Uterus (tissue), 4 donors: ENCODE results near the gene COL27A1. TPM values are rescaled to one million over a fixed set of nuclear protein-coding genes. Genes with fewer than 3 reads are reported as not detected.

Experiments used
- DNase-seq, 2 donors: peaks; one replicate each; pipeline ENCODE4 v3.0.0-alpha.2; 2019 to 2020
- H3K27ac ChIP-seq, 2 donors: fragments of 200-600 bp; sonication (generic); 1 replicate in 1 of 2; 2 replicates in 1 of 2; pipeline ENCODE4 v1.5.1; 2016 to 2018
- H3K27me3 ChIP-seq, 2 donors: fragments of 200-600 bp; sonication (generic); one replicate each; pipeline ENCODE4 v1.5.1; 2018 to 2019; ENCODE audit warnings: control low read depth in 1 of 2
- H3K36me3 ChIP-seq, 2 donors: fragments of 200-600 bp; sonication (generic); one replicate each; pipeline ENCODE4 v1.5.1; 2019; ENCODE audit warnings: control low read depth in 1 of 2
- H3K4me1 ChIP-seq, 2 donors: fragments of 200-600 bp; sonication (generic); one replicate each; pipeline ENCODE4 v1.5.1; 2018 to 2019; ENCODE audit warnings: control low read depth in 1 of 2
- H3K4me3 ChIP-seq, 2 donors: fragments of 200-600 bp; sonication (generic); 1 replicate in 1 of 2; 2 replicates in 1 of 2; pipeline ENCODE4 v1.5.1; 2018 to 2019; ENCODE audit warnings: mild to moderate bottlenecking in 1 of 2
- H3K9me3 ChIP-seq, 2 donors: fragments of 200-600 bp; sonication (generic); one replicate each; pipeline ENCODE4 v1.5.1; 2019; ENCODE audit warnings: control low read depth in 1 of 2
- CTCF ChIP-seq, 4 experiments: fragments of 200-600 bp in 2 of 4; fragments of 450-650 bp in 2 of 4; sonication (generic) in 2 of 4; IDR thresholded peaks; one replicate each; pipeline ENCODE4 v1.5.1; 2016 to 2019; ENCODE audit warnings: antibody characterized with exemption in 4 of 4, mild to moderate bottlenecking in 2 of 4, moderate library complexity in 1 of 4
- POLR2A ChIP-seq, 2 donors: fragments of 450-650 bp; IDR thresholded peaks; one replicate each; pipeline ENCODE4 v1.6.1; 2016; ENCODE audit warnings: antibody characterized with exemption in 2 of 2, mild to moderate bottlenecking in 1 of 2, moderate library complexity in 1 of 2
- intact Hi-C: fragments of 100-400 bp; cut with DNase I; formaldehyde crosslinking; loops from one replicate; pipeline ENCODE4 v1.15.1; 2023; ENCODE audit warnings: low total_unique reads
- total RNA-seq, 4 donors: library from RNA; depleted of rRNA in 3 of 4; stranded (reverse); fragments of >200 nt in 3 of 4; gene quantifications; one replicate each; pipeline versions ENCODE4 v1.1.0 to v1.2.4, GENCODE V29; 2014 to 2023
- donor health status: DM: yes; HTN: yes; CAD: no.

The COL27A1 gene
- total RNA-seq, 4 donors from 2014 or later: 7.9 to 52.9 (median 43.3) TPM

DNA sequence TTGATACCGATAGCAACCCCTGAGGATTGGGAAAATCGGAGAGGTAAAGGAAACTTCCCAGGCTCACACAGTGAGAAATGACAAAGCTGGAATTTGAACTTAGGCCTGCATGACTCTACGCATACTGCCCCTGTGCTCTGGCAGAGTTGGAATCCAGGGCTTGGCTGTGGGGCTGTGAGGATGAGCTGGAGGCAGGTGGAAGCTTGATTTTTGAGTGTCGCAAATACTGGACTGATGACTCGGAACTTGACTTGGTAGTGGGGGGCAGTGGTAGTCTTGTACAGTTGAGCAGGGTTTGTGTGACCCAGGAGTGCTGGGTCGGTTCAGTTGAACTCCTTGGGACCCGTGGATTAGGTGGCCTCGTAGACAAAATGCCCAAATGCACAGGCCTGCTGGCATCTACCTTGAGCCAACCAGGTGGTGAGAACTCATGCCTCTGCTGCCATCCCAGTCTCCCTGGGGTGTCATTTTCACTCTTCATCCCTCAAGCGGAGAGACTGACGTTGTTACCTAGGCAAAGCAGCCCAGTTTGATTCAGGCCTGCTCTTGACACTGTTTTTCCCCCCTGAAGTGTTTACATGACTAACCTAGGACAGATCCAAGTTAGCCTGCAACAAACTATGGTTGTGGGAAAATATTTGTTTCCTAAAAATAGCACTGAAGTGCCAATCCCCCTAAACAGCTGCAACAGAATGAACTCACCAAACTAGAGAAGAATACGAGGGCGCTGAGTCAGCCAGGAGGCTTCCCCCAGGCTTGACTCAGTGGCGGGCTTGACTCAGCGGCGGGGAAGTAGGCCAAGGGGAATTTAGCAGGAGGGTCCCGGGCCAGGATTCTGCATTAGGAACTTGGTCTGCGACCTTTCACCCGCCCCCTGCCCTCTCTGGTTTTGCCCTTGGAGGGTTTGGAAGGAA lies 121.8 kb downstream of the COL27A1 start:
- H3K27me3 ChIP-seq: no peaks in the 10 kb centered on the region
- no peak overlapping the region for H3K4me3 ChIP-seq
- DNase-seq: peak; percentile 31 to 41
- H3K4me1 ChIP-seq: no peaks in the 10 kb centered on the region
- H3K27ac ChIP-seq: peak overlapping the region in 1 of 2 donors; percentile 24
- no peaks in the 10 kb centered on the region for H3K9me3 ChIP-seq
- TF ChIP-seq POLR2A (IDR thresholded peaks at IDR 0.05): no peak
- TF ChIP-seq CTCF (IDR thresholded peaks at IDR 0.05): no peak
- H3K36me3 ChIP-seq: no peaks in the 10 kb centered on the region
- intact Hi-C loops: no loop called here

DNA sequence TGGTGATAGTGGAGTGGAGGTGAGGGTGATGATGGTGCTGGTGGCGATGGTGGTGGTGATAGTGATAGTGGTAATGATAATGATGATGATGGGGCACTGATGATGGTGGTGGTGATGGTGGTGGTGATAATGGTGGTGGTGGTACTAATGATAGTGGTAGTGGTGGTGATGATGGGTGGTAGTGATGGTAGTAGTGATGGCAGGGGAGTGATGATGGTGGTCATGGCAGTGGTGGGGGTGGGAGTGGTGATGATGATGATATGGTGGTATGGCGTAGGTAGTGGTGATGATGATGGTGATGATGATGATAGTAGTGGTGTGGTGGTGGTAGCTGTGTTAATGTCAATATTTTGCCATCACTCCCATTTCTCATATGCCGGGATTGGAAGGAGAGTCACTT lies 123.0 kb downstream of the COL27A1 start:
- Histone ChIP-seq H3K27ac (no peak overlapping the region), H3K9me3 (no peaks in the 10 kb centered on the region), H3K4me3 (no peak overlapping the region), H3K27me3 (no peaks in the 10 kb centered on the region), H3K4me1 (no peaks in the 10 kb centered on the region), H3K36me3 (no peaks in the 10 kb centered on the region)
- DNase-seq: no peak
- TF ChIP-seq POLR2A (IDR thresholded peaks at IDR 0.05): no peak
- TF ChIP-seq CTCF (IDR thresholded peaks at IDR 0.05): no peak
- intact Hi-C loops: no loop called here

DNA sequence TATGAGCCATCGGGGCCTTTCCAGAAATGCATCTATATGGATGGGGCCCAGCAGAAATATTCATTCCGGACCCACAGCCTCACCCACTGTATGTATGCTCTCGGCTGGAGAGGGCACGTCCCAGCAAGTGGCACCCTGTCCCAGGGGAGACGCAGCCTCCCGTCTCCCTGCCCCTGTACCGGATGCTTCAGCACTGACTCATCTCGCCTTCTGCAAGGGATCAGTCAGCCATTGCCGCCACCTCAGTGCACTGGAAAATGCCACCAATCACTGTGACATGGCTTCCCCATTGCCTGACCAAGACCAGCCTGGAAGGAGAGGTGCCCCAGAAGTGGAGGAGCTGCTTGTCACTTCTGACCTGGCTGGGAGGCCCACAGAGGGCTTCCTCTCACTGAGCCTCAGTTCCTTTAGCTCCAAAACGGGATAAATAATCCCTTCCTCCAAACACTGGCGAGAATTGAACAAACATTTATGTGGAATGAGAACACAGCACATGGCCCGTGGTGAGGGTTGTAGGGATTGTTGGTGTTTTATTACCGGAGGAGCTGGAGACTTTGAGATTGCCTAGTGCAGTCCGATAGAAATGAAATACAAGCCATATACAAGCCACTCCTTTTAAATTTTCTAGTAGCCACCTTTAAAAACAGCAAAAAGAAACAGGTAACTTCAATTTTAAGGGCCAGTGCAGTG lies 123.7 kb downstream of the COL27A1 start:
- TF ChIP-seq POLR2A (IDR thresholded peaks at IDR 0.05): no peak
- TF ChIP-seq CTCF (IDR thresholded peaks at IDR 0.05): no peak
- Histone ChIP-seq H3K4me3 (no peak overlapping the region), H3K9me3 (no peaks in the 10 kb centered on the region), H3K36me3 (no peaks in the 10 kb centered on the region), H3K4me1 (no peaks in the 10 kb centered on the region), H3K27me3 (no peaks in the 10 kb centered on the region), H3K27ac (no peak overlapping the region)
- DNase-seq: peak; percentile 15
- intact Hi-C loops: no loop called here

GRCh38 chr9:114279693-114280092 lies 124.4 kb downstream of the COL27A1 start:
- Histone ChIP-seq H3K27me3 (no peaks in the 10 kb centered on the region), H3K36me3 (no peaks in the 10 kb centered on the region), H3K4me3 (no peak overlapping the region), H3K4me1 (no peaks in the 10 kb centered on the region), H3K27ac (no peak overlapping the region), H3K9me3 (no peaks in the 10 kb centered on the region)
- TF ChIP-seq CTCF (IDR thresholded peaks at IDR 0.05) (no peak), POLR2A (IDR thresholded peaks at IDR 0.05) (no peak)
- intact Hi-C loops: no loop called here
- peak in 1 of 2 donors; percentile 5 for DNase-seq
